CMK (cell line): Measurements from ENCODE around the gene CCND2.

Experiments used
- DNase-seq: peaks from one replicate; pipeline ENCODE4 v3.0.0-alpha.2; 2010; ENCODE audit warnings: low read depth

Gene CCND2

GRCh38 chr12:4293299-4293965, 19.9 kb downstream of the CCND2 start:
- DNase-seq, result no peak

- no peak for DNase-seq
These were observed 20.5 kb downstream of the CCND2 start for GRCh38 chr12:4293966-4294505.

- DNase-seq, result no peak
These were observed 23.2 kb downstream of the CCND2 start for GRCh38 chr12:4296751-4297150.

GRCh38 chr12:4297617-4298016, 24.1 kb downstream of the CCND2 start:
- no peak for DNase-seq

GRCh38 chr12:4300883-4301282, 27.3 kb downstream of the CCND2 start:
- DNase-seq, result no peak

GRCh38 chr12:4301932-4302501, 28.5 kb downstream of the CCND2 start:
- DNase-seq, result no peak

GRCh38 chr12:4302881-4303280, 29.3 kb downstream of the CCND2 start:
- DNase-seq, result no peak

GRCh38 chr12:4303750-4304149, 30.2 kb downstream of the CCND2 start:
- DNase-seq, result no peak

GRCh38 chr12:4307593-4308333, 34.2 kb downstream of the CCND2 start:
- no peak for DNase-seq

GRCh38 chr12:4308334-4308950, 34.9 kb downstream of the CCND2 start:
- no peak for DNase-seq

- no peak for DNase-seq
These were observed 38.2 kb downstream of the CCND2 start for GRCh38 chr12:4311776-4312175.

- DNase-seq, result no peak
These were observed 38.7 kb downstream of the CCND2 start for GRCh38 chr12:4312251-4312650.

- no peak for DNase-seq
These were observed 46.9 kb downstream of the CCND2 start for GRCh38 chr12:4320497-4320852.

- DNase-seq, result peak; percentile 88
These were observed 47.5 kb downstream of the CCND2 start, which contains the start of gene TIGAR for GRCh38 chr12:4320853-4321701. TSS of gene TIGAR (plus strand) at chr12:4321213. CDS start at chr12:4321272, 59 bp downstream.

- DNase-seq, result no peak
These were observed 49.2 kb downstream of the CCND2 start for GRCh38 chr12:4322726-4323125.
